GM21825 (cell line): ENCODE data around the gene GSK3A.
A peak's percentile ranks its signal among the peaks of the same experiment; 100 is the strongest.

Source experiments
- ATAC-seq: cut with Tn5 transposase; IDR thresholded peaks from one replicate; pipeline ENCODE4 v1.9.1; 2021; ENCODE audit warnings: mild to moderate bottlenecking, moderate library complexity; ENCODE audit not compliant: unreplicated experiment

The GSK3A gene

DNA sequence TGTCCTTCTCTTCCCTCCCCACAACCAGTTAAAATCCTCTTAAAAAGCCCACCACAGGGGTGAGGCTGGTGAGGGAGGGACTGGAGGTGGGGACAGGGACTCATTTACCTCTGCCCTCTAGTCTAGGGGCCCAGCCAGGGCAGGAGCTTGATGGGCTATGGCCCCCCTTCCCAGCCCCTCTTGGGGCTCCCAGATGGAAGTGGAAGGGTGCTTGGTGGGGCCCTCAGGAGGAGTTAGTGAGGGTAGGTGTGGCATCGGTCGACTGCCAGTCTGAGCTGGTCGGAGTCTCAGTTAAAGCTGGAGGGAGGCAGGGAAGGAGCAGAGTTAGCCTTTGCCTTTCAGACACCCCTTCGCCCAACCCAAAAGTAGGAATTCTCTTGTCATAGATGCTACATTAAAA is 11.8 kb downstream of the GSK3A start:
- no peak for ATAC-seq

DNA sequence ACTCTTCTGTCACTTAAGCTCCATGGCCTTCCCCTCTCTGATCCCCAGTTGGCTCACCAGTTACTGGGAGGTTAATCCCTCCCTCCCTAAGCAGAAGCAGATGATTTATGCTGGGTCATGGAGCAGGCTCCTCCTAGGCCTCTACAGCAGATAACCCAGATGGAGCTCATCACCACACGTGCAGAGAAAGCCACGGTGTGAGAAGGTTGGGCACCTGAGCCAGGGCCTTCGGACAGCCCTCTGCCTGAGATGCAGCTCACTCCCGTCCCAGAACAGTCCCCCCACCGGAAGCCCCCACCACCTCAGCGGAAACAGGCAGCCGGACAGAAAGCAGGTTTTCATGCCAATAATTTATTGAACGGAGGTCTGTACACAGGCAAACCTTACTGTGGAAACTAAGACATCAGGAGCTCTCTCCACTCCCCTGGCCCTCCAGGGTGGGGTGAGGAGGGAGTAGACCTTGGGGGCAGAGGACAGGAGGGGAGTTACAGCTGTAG is 12.5 kb downstream of the GSK3A start:
- no peak for ATAC-seq

DNA sequence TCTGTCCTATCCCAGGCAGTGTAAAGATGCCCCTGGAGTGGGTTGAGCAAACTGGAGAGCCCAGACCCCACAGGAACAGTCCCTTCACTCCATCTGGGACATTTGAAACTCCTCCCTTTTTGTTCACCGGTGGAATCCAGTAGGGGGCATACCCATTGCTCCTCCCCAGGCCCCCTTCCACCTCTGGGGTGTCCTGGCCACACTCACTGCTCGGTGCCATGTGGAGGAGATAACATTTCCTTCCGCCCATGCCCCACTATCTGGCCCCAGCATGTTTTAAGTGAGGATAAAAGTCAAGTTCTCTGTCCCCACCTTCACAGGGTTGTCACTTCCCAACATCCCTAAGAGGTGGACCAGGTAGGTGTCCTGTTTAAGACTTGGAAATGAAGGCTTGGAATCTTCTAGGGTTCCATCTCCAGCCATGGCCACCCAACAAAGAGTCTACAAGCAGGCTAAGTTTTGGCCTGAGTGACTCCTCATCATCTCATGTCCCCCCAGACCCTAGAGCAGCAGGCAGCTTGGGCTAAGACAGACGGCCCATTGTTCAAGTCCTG is 13.0 kb downstream of the GSK3A start:
- no peak for ATAC-seq

DNA sequence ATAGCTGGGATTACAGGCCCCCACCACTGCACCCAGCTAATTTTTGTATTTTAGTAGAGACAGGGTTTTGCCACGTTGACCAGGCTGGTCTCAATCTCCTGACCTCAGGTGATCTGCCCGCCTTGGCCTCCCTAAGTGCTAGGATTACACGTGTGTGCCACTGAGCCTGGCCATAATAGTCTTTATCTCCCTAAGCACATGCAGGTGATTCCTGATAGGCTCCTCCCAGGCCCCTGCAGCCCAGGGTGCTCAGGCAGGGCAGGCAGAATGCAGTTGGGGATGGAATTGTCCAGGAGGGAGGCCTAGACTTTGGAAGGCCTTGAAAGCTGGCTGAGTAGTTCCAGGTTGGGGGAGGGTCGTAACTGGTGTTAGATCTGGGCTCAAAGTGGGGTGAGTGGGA is 13.8 kb downstream of the GSK3A start:
- ATAC-seq: no peak

DNA sequence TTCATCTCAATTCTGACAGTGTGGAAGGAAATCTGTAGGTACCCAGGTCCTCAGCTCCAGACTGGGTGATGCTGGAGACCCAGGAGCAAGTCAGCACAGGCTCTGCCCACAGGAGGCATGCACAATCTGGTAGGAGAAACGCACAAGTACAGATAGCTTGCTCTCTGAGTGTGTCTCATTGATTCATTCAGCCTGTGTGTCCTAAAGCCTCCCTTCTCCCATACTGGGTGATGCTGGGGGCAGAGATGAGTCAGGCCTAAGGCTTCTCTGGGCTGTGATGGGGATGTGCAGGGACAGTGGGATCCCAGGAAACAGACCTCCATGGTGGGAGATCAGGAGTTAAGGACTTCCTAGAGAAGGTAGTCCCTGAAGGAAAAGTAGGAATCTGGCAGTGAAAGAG is 15.5 kb downstream of the GSK3A start:
- no peak for ATAC-seq

DNA sequence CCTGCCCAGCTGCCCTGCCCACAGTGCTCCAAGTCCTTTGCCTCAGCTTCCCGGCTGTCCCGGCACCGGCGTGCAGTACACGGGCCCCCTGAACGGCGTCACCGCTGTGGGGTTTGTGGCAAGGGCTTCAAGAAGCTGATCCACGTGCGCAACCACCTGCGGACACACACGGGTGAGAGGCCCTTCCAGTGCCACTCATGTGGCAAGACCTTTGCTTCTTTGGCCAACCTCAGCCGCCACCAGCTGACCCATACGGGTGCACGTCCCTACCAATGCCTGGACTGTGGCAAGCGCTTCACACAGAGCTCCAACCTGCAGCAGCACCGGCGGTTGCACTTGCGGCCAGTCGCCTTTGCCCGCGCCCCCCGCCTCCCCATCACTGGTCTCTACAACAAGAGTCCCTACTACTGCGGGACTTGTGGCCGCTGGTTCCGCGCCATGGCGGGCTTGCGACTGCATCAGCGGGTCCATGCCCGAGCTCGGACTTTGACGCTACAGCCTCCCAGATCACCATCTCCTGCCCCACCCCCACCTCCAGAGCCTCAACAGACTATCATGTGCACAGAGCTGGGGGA is 16.6 kb downstream of the GSK3A start:
- ATAC-seq: no peak

DNA sequence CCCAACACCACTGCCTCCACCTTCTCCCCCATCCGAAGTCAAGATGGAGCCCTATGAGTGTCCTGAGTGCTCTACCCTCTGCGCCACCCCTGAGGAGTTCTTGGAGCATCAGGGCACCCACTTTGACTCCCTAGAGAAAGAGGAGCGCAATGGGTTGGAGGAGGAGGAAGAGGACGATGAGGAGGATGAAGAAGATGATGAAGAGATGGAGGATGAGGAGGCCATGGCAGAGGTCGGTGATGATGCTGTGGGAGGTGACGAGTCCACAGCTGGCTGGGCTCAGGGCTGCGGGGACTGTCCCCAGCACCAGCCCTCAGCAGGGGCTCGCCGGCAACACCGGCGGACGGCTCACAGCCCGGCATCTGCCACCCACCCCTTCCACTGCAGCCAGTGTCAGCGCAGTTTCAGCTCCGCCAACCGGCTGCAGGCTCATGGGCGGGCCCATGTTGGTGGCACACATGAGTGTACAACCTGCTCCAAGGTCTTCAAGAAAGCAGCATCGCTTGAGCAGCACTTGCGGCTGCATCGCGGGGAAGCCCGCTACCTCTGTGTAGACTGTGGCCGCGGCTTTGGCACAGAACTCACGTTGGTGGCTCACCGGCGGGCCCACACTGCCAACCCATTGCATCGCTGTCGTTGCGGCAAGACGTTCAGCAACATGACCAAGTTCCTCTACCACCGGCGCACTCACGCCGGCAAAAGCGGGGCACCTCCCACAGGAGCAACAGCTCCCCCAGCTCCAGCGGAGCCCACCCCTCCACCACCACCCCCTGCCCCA is 17.3 kb downstream of the GSK3A start:
- ATAC-seq: no peak

DNA sequence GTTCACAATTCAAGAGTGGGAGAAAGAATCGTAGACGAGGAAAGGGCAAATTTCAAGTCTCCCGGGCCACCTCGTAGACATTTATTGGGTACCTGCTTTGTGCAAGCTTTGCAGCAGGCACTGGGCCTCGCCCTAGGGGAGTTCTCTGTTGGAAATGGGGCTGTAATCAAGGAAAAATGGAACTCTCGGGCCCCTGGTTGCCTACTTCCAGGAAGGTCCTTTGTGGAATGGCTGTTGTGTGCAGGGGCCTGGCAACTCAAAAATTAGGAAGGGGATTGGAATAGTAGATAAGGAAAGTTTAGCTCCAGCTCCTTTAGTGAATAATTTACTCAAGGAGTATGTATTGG is 21.7 kb downstream of the GSK3A start:
- no peak for ATAC-seq

DNA sequence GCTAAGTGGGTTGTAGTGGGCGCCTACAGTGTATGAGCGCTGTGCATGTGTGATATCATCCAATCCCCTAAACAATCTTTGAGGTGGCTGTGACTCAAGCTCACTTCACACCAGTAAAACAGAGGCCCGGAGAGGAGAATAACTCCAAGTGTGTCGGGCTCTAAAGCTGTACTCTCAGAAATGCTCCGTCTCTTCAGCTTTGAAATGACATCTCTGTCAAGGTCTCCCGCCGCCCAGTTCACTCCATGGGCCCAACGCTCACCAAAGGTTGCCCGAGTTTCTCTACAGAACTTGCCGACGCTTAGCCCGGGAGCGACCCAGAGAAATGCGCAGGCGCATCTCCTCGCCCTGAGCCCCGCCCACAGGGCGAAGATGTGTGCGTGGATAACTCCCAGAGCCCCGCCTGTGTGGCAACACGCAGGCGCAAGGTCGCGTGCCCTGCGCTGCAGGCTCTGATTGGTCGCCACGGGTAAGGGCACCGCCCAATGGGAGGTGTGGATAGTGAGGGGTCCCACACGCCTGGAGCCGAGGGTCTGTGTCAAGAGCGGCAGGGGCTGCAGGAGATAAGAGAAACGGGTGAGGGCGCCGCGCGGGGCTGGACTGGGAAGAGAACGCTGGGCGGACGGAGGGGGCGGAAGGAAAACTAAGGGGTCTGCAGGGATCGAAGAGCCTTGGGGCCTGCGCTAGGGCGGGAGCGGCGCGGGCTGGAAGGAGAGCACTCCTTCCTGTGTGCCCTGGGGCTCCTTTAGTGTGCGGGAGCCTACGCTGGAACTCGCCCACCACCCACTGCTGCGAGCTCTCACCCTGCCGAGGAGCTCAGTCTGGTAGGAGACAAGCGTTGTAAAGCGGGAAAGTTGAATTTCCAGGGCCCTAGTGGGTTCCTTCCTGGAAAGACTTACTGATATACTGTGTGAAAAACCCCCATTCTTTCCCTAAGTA is 22.3 kb downstream of the GSK3A start, which contains the start of gene ZNF526:
Gene ZNF526, plus strand, starts transcription at position 501 of the 939 bp plus-strand sequence. CDS start 4,092 bp downstream, outside the sequence.
- ATAC-seq: peak; percentile 60

DNA sequence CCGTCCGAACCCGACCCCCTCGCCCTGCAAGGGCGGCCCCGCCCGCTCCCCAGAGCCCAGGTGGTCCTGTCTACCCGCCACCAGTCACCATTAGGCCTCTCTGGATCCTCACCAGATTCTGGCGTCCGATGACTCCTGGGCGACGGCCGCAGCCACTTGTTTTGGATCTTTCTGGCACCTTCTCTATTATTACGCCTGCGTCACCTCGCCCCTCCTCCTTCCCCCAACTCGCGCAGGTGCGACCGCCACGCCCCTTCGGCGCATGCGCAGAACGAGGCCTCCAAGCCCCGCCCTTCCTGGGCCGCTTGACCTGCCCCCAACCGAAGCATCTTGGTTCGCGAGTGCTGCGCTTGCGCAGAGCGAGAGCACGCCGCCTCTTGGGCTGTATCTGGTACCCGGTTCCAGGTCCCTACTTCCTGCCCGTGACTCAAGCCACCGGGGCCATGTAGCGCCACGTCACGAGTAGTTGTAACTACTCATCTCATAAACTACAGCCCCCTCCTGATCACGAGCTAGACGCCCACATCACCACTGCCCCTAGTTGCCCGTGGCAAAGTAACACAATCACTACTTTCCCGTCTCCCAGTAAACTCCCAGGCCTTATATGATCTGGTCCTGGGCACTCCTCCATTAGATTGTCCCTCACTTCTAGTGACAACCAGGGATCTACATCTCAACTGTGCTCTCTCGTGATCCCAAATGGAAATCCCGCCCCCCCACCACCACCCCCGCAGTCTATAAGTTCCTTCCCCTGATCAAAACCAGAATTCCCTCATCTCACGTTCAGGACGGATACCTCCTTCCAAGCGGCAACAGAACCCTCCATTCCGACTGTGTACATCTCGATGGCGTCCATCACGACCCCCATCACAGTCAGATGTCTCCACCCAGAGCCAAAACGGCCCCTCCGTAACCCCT is 24.6 kb downstream of the GSK3A start, which contains the start of gene DEDD2:
Gene DEDD2, minus strand, starts transcription at position 158 of the 918 bp plus-strand sequence. CDS start 670 bp downstream, outside the sequence.
- peak; percentile 63 for ATAC-seq

DNA sequence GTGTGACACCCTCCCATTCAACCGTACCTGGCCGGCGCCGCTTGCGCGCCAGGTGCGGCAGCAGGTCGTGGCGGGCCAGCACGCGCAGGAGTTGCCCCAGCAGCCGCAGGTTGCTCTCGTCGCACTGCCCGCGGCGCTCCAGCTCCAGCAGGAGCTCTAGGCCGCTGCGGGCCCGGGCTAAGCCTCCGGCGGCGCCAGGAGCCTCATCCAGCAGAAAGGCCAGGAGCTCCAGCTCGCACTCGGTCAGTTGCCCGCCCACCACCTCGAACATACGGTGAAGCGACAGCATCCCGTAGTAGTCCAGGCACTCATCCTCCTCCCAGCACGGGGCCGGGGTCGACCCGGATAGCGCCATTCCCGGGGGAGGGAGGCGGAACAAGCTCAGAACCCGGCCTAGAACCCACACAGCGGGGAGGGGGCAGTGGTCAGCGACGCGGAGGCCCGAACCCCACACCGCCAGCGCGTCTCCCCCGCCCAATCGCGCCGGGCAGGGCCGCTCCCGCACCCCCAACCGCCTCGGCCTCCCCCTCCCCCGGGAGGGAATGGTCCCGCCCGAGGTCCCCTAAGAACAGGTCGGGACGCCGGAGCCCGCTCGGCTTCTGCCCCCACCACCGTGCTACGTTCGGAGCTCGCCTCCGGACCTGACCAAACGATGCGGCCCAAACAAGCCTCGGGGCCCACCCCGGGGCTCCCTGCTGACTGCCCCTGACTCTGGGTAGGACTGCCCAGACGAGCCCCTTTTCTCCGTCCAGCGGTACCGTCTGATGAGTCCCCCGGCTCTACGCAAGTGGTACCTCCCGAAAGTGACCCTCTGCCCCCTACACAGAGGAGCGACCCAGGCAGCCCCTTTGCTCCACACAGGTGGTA is 25.5 kb downstream of the GSK3A start:
- ATAC-seq: peak; percentile 4

DNA sequence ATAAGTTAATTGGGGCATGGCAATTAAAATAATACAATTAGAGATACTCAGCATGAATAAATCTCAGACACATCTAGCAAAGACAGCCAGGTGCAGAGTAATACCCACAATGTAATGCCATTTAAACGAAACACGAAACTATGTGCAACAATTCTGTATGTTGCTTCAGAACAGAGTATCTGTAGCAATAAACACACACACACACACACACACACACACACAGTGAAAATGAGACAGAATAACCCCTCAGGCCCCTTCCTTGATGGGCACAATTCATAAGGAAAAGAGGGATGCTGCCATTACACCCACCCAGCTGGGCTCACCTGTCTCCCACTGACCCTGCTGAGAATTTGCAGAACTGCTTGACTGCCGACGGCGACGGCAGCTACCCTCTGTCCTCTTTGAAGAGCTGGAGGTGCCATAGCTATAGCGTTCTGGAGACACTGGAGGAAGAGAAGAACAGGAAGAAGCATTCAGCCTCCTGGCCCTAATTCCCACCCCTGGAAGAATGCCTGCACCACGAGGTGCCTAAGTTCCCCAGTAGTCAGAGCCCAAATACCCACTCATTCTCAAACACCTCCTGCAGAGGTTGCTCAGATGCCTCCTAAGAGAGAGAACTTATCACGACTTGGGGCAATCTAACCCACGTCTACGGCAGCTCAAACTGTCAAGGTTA is 27.5 kb downstream of the GSK3A start:
- no peak for ATAC-seq

DNA sequence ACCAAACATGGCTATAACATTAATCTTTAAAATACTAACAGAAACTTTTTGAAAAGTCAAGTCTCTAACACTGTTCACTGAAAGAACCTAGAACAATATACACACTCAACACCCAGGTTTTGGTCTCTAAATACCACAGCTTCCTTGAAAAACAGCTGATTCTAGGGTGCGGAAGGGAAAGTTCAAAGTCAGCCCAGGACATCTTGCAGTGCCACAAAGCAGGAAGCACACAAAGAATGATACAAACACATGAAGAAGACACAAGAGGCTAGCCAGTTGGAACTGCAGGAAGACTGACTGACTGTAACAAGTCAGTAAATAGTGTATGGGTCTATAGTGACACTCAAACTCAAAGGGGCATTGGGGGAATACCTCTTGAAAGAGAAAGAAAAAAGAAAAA is 29.5 kb downstream of the GSK3A start:
- no peak for ATAC-seq

DNA sequence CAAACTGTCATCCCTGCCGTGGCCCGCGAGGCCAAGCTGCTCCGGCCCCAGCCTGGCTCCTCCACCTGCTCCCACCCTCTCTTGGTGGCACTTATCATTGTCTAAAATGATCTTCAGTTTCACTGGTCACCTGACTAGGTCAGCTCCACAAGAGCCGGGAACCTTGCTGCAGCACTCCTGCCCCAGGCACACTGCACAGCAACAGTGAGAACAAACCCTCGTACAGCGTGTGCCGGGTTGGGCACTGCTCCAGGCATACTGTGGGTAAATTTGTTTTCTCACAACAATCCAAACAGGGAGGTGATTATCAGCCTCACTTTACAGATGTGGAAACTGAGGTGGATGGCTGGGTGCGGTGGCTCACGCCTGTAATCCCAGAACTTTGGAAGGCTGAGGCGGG is 33.8 kb downstream of the GSK3A start:
- ATAC-seq: no peak

DNA sequence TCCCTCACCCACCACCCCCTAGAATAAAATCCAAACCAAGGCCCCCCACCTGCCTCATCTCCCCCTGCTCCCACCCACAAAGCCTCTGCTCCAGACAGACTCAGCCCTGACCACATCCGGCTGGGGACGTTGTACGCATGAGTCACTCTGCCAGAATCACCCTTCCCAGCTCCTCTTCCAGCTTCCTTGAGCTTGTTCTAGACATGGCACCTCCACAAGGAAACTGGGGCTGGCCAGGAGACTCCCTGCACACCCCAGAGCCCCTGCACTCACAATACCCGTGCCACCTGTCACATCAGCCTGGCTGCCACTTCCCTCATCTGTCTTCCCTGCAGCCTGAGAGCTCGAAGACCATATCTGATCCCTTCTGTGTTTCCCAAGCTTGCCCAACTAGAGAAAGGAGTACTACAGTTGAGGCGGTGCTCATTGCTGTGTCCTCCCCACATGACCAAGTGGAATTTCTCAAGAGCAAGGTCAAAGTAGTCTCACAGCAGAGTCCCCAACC is 34.6 kb downstream of the GSK3A start:
- no peak for ATAC-seq

DNA sequence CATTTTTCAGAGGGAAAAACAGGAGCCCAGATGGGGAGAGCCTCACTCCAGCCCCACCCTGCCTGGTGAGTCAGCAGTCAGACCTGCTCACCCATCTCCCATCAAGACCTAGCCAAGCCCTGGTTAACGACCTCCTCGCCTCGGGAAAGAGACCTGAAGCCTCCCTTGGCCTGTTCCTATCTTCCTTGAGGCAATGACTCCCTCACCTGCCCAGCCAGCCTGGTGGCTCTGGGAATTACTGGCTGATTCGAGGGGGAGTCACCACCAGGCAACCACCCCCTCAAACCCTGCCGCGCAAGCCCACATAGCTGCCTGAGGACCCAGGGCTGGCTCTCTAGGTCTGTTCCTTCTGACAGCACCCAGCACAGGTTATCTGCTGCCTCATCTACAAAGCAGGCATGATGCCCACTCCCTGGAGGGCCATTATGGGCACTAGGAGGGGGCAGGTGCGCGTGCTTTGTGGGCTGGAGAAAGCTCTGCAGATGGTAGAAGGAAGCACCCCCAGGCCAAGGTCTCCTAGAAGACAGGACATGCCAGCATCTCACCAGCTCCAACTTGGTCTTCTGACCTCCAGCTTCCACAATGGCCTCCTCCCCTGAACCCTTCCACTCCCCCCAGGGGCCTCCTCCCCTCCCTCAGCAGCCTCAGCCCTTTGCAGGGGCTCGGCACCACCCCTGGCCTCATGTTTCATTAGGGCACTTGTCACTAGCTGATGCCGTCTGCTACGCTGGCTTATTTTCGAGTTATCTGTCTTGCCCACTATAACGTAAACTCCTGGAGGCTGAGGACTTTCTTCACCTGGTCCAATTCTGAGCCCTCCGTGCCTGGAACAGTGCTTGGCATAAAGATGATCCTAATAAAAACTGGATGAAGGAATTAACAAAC is 35.3 kb downstream of the GSK3A start:
- no peak for ATAC-seq

DNA sequence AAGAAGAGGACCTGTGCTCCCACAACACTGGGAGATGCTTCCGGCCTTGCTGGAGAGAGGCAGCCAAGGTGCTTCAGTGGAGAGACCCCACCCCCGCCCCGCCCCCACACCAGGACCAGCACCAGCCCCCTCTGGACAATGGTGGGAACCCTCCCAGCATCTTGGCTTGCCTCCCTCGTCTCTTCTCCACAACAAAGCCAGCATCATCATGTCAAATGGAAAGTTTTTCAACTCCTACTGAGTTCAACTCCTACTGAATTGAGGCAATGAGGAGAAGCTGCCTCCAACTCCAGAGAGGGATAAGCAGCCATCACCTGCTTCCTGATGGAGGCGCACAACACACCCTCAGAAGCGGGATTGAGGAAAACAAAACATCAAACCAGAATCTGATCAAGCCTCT is 37.7 kb downstream of the GSK3A start:
- ATAC-seq: no peak
